Right kidney (tissue), 1 donor: ENCODE data around the gene KCNH3.

ENCODE experiments used
- DNase-seq: peaks from one replicate; pipeline ENCODE4 v3.0.0-alpha.2; 2016

KCNH3 gene

GRCh38 chr12:49545815-49546214, 7.0 kb downstream of the KCNH3 start:
- no peak for DNase-seq

- no peak for DNase-seq
Observed at GRCh38 chr12:49546481-49546880, 7.7 kb downstream of the KCNH3 start.

- DNase-seq, result no peak
Observed at GRCh38 chr12:49547090-49547690, 8.4 kb downstream of the KCNH3 start.

- DNase-seq, result no peak
Observed at GRCh38 chr12:49548481-49548821, 9.6 kb downstream of the KCNH3 start.

GRCh38 chr12:49548822-49549648, 10.2 kb downstream of the KCNH3 start:
- peak; percentile 85 for DNase-seq

- DNase-seq, result no peak
Observed at GRCh38 chr12:49549735-49550692, 11.2 kb downstream of the KCNH3 start.

GRCh38 chr12:49550693-49551252, 11.9 kb downstream of the KCNH3 start:
- DNase-seq, result no peak

- no peak for DNase-seq
Observed at GRCh38 chr12:49552014-49552413, 13.2 kb downstream of the KCNH3 start.

GRCh38 chr12:49552425-49552824, 13.6 kb downstream of the KCNH3 start:
- no peak for DNase-seq

- DNase-seq, result no peak
Observed at GRCh38 chr12:49552899-49553298, 14.1 kb downstream of the KCNH3 start.

- DNase-seq, result no peak
Observed at GRCh38 chr12:49553512-49554088, 14.8 kb downstream of the KCNH3 start.

GRCh38 chr12:49554266-49554665, 15.4 kb downstream of the KCNH3 start:
- DNase-seq, result no peak

GRCh38 chr12:49555631-49556390, 17.0 kb downstream of the KCNH3 start:
- no peak for DNase-seq

- no peak for DNase-seq
Observed at GRCh38 chr12:49556391-49557186, 17.8 kb downstream of the KCNH3 start.

GRCh38 chr12:49557187-49557916, 18.5 kb downstream of the KCNH3 start:
- DNase-seq, result no peak

GRCh38 chr12:49557917-49558215, 19.0 kb downstream of the KCNH3 start:
- DNase-seq, result no peak

GRCh38 chr12:49558526-49558925, 19.7 kb downstream of the KCNH3 start:
- DNase-seq, result no peak

GRCh38 chr12:49559011-49559675, 20.3 kb downstream of the KCNH3 start:
- no peak for DNase-seq

- DNase-seq, result no peak
Observed at GRCh38 chr12:49560695-49561094, 21.9 kb downstream of the KCNH3 start.

GRCh38 chr12:49562233-49562632, 23.4 kb downstream of the KCNH3 start:
- no peak for DNase-seq
